Stimulated activated naive CD4-positive, alpha-beta T cell (primary cell): ENCODE data around the gene BCL7A.
"Not testable (repeated sequence)": the region's sequence is repeated elsewhere in the genome, so short reads cannot be mapped to it uniquely, and the experiment has no call there.

Source experiments
- DNase-seq, 6 experiments: peaks; one replicate each; lab custom pipeline; 2025; lab: John Stamatoyannopoulos, UW

The BCL7A gene

GRCh38 chr12:122021822-122022392 is at the start of gene BCL7A:
TSS of gene BCL7A (plus strand) at chr12:122021884. CDS start at chr12:122022092, 208 bp downstream.
- DNase-seq = peak; percentile 33 to 66 (median 42)

GRCh38 chr12:121974026-121974985 is 47.4 kb upstream of the BCL7A start:
- no peak for DNase-seq

GRCh38 chr12:121975021-121975420 is 46.7 kb upstream of the BCL7A start:
- no peak for DNase-seq

GRCh38 chr12:121976950-121977349 is 44.7 kb upstream of the BCL7A start:
- DNase-seq = no peak

GRCh38 chr12:121980191-121980891 is 41.3 kb upstream of the BCL7A start:
- no peak for DNase-seq

- no peak for DNase-seq
Observed at GRCh38 chr12:121980892-121981272, 40.8 kb upstream of the BCL7A start.

GRCh38 chr12:121981456-121981855 is 40.2 kb upstream of the BCL7A start:
- DNase-seq = no peak

- DNase-seq = no peak
Observed at GRCh38 chr12:121982950-121983349, 38.7 kb upstream of the BCL7A start.

- no peak for DNase-seq
Observed at GRCh38 chr12:121983536-121984210, 38.0 kb upstream of the BCL7A start.

GRCh38 chr12:121986489-121987245 is 35.0 kb upstream of the BCL7A start:
- no peak for DNase-seq

- not testable (repeated sequence) for DNase-seq
Observed at GRCh38 chr12:121988519-121988918, 33.2 kb upstream of the BCL7A start.

GRCh38 chr12:121989276-121990113 is 32.2 kb upstream of the BCL7A start:
- no peak for DNase-seq

- DNase-seq = no peak
Observed at GRCh38 chr12:121990114-121990647, 31.5 kb upstream of the BCL7A start.

GRCh38 chr12:121990692-121991603 is 30.7 kb upstream of the BCL7A start:
- DNase-seq = no peak

- peak in 3 of 6 experiments; percentile 2 to 51 (median 35) for DNase-seq
Observed at GRCh38 chr12:121992059-121992879, 29.4 kb upstream of the BCL7A start.

- no peak for DNase-seq
Observed at GRCh38 chr12:121996050-121996944, 25.4 kb upstream of the BCL7A start.
